Neural progenitor cell (in vitro differentiated cells): ENCODE measurements around the gene TSGA10. TPM values are rescaled to one million over a fixed set of nuclear protein-coding genes. Genes with fewer than 3 reads are reported as not detected.
"Not testable (repeated sequence)": the region's sequence is repeated elsewhere in the genome, so short reads cannot be mapped to it uniquely, and the experiment has no call there.

Experiments
- DNase-seq: peaks from one replicate; pipeline ENCODE4 v3.0.0-alpha.2; 2016; ENCODE audit warnings: low spot score
- H2AFZ ChIP-seq: fragments of 200-600 bp; sonication (generic); replicated peaks from 2 replicates; pipeline ENCODE4 v1.6.1; 2016; ENCODE audit warnings: antibody characterized with exemption
- H3F3A ChIP-seq: fragments of 200-600 bp; sonication (generic); 2 replicates; pipeline ENCODE4 v1.6.1; 2016; ENCODE audit warnings: antibody characterized with exemption, low read depth
- H3K27ac ChIP-seq: fragments of 200-600 bp; sonication (generic); 2 replicates; pipeline ENCODE4 v1.5.1; 2016; ENCODE audit warnings: mild to moderate bottlenecking
- H3K27me3 ChIP-seq: fragments of 200-600 bp; sonication (generic); 2 replicates; pipeline ENCODE4 v1.6.1; 2016; ENCODE audit warnings: mild to moderate bottlenecking, moderate library complexity
- H3K36me3 ChIP-seq: fragments of 200-600 bp; sonication (generic); 2 replicates; pipeline ENCODE4 v1.5.1; 2016
- H3K4me1 ChIP-seq: fragments of 200-600 bp; sonication (generic); 2 replicates; pipeline ENCODE4 v1.6.1; 2016; ENCODE audit warnings: mixed run types
- H3K4me2 ChIP-seq: fragments of 200-600 bp; sonication (generic); 2 replicates; pipeline ENCODE4 v1.6.1; 2016
- H3K4me3 ChIP-seq: fragments of 200-600 bp; sonication (generic); 2 replicates; pipeline ENCODE4 v1.5.1; 2016
- H3K79me2 ChIP-seq: fragments of 200-600 bp; sonication (generic); 2 replicates; pipeline ENCODE4 v1.6.1; 2016; ENCODE audit warnings: low read depth
- H3K9ac ChIP-seq: fragments of 200-600 bp; sonication (generic); 2 replicates; pipeline ENCODE4 v1.6.1; 2016
- H3K9me3 ChIP-seq: fragments of 200-600 bp; sonication (generic); 2 replicates; pipeline ENCODE4 v1.5.1; 2016; ENCODE audit warnings: low read depth
- H4K20me1 ChIP-seq: fragments of 200-600 bp; sonication (generic); 2 replicates; pipeline ENCODE4 v1.6.1; 2016; ENCODE audit warnings: low read depth
- H3K27ac Mint-ChIP-seq: 3 replicates; pipeline ENCODE4 v1.8.0; 2021; ENCODE audit warnings: mixed read lengths
- H3K27me3 Mint-ChIP-seq: 2 replicates; pipeline ENCODE4 v1.8.0; 2022; ENCODE audit warnings: low read depth, mild to moderate bottlenecking, inconsistent platforms, moderate library complexity, mixed read lengths; ENCODE audit not compliant: insufficient read depth
- H3K36me3 Mint-ChIP-seq: 3 replicates; pipeline ENCODE4 v1.8.0; 2021; ENCODE audit warnings: mixed read lengths
- H3K4me1 Mint-ChIP-seq: 3 replicates; pipeline ENCODE4 v1.8.0; 2021; ENCODE audit warnings: mixed read lengths
- H3K4me3 Mint-ChIP-seq: 3 replicates; pipeline ENCODE4 v1.8.0; 2021; ENCODE audit warnings: mild to moderate bottlenecking, moderate library complexity, mixed read lengths
- H3K9me3 Mint-ChIP-seq: 3 replicates; pipeline ENCODE4 v1.8.0; 2020; ENCODE audit warnings: mixed read lengths
- EZH2 ChIP-seq: fragments of 200-600 bp; sonication (generic); IDR thresholded peaks from 2 replicates; pipeline ENCODE4 v1.6.1; 2017; ENCODE audit warnings: antibody characterized with exemption, mild to moderate bottlenecking, moderate library complexity
- EZH2phosphoT487 ChIP-seq: fragments of 200-600 bp; sonication (generic); IDR thresholded peaks from 2 replicates; pipeline ENCODE4 v1.6.1; 2017; ENCODE audit warnings: antibody characterized with exemption
- total RNA-seq: library from RNA; depleted of rRNA; stranded (reverse); fragments of >200 nt; gene quantifications from 2 replicates; pipeline ENCODE4 v1.2.3, GENCODE V29; 2015; ENCODE audit warnings: low replicate concordance
- TF ChIP-seq, protein P1 (sequence below): fragments of 200-600 bp; sonication (generic); IDR thresholded peaks from 2 replicates; pipeline ENCODE4 v1.5.1; 2017; ENCODE audit warnings: antibody characterized with exemption, mild to moderate bottlenecking

The TSGA10 gene
- total RNA-seq, 1 donor from 2014 or later, result 5.8 TPM

- TF ChIP-seq, protein P1, sequence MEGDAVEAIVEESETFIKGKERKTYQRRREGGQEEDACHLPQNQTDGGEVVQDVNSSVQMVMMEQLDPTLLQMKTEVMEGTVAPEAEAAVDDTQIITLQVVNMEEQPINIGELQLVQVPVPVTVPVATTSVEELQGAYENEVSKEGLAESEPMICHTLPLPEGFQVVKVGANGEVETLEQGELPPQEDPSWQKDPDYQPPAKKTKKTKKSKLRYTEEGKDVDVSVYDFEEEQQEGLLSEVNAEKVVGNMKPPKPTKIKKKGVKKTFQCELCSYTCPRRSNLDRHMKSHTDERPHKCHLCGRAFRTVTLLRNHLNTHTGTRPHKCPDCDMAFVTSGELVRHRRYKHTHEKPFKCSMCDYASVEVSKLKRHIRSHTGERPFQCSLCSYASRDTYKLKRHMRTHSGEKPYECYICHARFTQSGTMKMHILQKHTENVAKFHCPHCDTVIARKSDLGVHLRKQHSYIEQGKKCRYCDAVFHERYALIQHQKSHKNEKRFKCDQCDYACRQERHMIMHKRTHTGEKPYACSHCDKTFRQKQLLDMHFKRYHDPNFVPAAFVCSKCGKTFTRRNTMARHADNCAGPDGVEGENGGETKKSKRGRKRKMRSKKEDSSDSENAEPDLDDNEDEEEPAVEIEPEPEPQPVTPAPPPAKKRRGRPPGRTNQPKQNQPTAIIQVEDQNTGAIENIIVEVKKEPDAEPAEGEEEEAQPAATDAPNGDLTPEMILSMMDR, result no peak
- TF ChIP-seq EZH2, result no peak
- no peak for TF ChIP-seq EZH2phosphoT487
These were observed 14.0 kb downstream of the TSGA10 start for GRCh38 chr2:99140860-99141109.

DNA sequence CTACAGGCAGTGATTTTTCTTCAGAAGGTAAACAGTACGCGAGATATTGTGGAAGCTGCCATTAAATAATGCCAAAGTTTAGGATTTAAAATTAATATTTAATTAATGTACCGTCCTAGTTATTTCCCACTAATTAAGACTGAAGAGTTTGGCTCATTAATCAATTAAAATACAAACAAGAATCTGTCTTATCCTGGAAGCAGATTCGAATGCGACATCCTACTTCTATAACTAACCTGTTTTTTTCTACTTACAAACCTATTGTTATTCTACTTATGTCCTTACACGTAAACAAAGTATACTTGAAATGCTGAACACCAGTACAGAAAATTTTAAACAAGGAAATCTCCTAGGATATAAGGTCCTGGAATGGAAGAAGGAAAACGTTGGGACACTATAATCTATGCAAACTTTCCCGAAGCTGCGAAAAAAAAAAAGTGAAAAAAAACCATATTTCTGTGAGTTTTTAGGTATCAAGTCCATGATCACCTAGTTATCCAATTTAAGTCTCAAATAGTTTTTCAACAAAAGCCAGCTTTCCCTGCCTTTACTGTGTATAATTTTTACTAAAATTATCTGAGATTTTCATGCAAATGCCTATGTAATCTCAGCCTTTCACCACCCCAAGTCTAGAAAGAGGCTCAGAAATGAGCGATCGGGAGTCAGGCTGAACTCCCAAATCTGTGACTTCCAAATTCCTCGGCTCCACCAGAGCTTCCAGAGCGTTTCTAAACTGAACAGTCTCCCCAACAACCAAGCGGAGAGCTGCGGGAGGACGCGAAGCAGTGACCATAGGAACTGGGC, 14.5 kb downstream of the TSGA10 start:
- peaks cover 30% of the 10 kb centered on the region for H3F3A ChIP-seq
- TF ChIP-seq, protein P1, result no peak
- TF ChIP-seq EZH2 (no peak), EZH2phosphoT487 (no peak)
- peak overlapping the region; percentile 15 for H3K9ac ChIP-seq
- no peak overlapping the region for H3K27ac ChIP-seq
- no peaks in the 10 kb centered on the region for H3K9me3 ChIP-seq
- peak overlapping the region; percentile 85 for H3K4me2 ChIP-seq
- no peaks in the 10 kb centered on the region for H4K20me1 ChIP-seq
- no peak for DNase-seq
- peak overlapping the region; percentile 79 for H3K4me3 ChIP-seq
- H3K27me3 ChIP-seq, result peaks cover 10% of the 10 kb centered on the region
- Mint-ChIP-seq H3K4me3 (peak overlapping the region; percentile 96), H3K9me3 (peaks cover 9% of the 10 kb centered on the region), H3K4me1 (peaks cover 7% of the 10 kb centered on the region), H3K27me3 (peaks cover 14% of the 10 kb centered on the region), H3K27ac (peak overlapping the region; percentile 63), H3K36me3 (peaks cover 2% of the 10 kb centered on the region)
- H3K36me3 ChIP-seq, result no peaks in the 10 kb centered on the region
- peaks cover 12% of the 10 kb centered on the region for H3K79me2 ChIP-seq
- peaks cover 12% of the 10 kb centered on the region for H3K4me1 ChIP-seq
- peak overlapping the region; percentile 93 for H2AFZ ChIP-seq

More at GRCh38 chr2:99140860-99141109, 14.0 kb downstream of the TSGA10 start:
- H3K9ac ChIP-seq, result no peak overlapping the region
- Mint-ChIP-seq H3K27me3 (peaks cover 14% of the 10 kb centered on the region), H3K36me3 (no peaks in the 10 kb centered on the region), H3K4me3 (peak overlapping the region; percentile 96), H3K27ac (no peak overlapping the region), H3K4me1 (peaks cover 7% of the 10 kb centered on the region), H3K9me3 (peaks cover 5% of the 10 kb centered on the region)
- H3K4me1 ChIP-seq, result peaks cover 12% of the 10 kb centered on the region
- no peaks in the 10 kb centered on the region for H3K36me3 ChIP-seq
- peak overlapping the region; percentile 85 for H3K4me2 ChIP-seq
- no peaks in the 10 kb centered on the region for H4K20me1 ChIP-seq
- H3F3A ChIP-seq, result peaks cover 30% of the 10 kb centered on the region
- H3K79me2 ChIP-seq, result peaks cover 12% of the 10 kb centered on the region
- no peaks in the 10 kb centered on the region for H3K9me3 ChIP-seq
- H3K27me3 ChIP-seq, result peaks cover 10% of the 10 kb centered on the region
- peak; percentile 79 for DNase-seq
- peak overlapping the region; percentile 79 for H3K4me3 ChIP-seq
- peak overlapping the region; percentile 93 for H2AFZ ChIP-seq
- H3K27ac ChIP-seq, result no peak overlapping the region

GRCh38 chr2:99139003-99139402, 15.7 kb downstream of the TSGA10 start:
- Histone ChIP-seq H2AFZ (no peak overlapping the region), H3K27me3 (peaks cover 10% of the 10 kb centered on the region), H4K20me1 (no peaks in the 10 kb centered on the region), H3K27ac (no peak overlapping the region), H3K9me3 (no peaks in the 10 kb centered on the region), H3K36me3 (no peaks in the 10 kb centered on the region), H3K4me3 (no peak overlapping the region), H3F3A (peaks cover 30% of the 10 kb centered on the region), H3K4me1 (peaks cover 12% of the 10 kb centered on the region), H3K4me2 (no peak overlapping the region), H3K9ac (no peak overlapping the region), H3K79me2 (peaks cover 12% of the 10 kb centered on the region)
- Mint-ChIP-seq H3K27ac (no peak overlapping the region), H3K9me3 (peaks cover 16% of the 10 kb centered on the region), H3K4me1 (peaks cover 7% of the 10 kb centered on the region), H3K36me3 (peaks cover 8% of the 10 kb centered on the region), H3K4me3 (no peak overlapping the region), H3K27me3 (peaks cover 16% of the 10 kb centered on the region)
- TF ChIP-seq EZH2 (no peak), EZH2phosphoT487 (no peak)
- TF ChIP-seq, protein P1, result no peak
- no peak for DNase-seq

DNA sequence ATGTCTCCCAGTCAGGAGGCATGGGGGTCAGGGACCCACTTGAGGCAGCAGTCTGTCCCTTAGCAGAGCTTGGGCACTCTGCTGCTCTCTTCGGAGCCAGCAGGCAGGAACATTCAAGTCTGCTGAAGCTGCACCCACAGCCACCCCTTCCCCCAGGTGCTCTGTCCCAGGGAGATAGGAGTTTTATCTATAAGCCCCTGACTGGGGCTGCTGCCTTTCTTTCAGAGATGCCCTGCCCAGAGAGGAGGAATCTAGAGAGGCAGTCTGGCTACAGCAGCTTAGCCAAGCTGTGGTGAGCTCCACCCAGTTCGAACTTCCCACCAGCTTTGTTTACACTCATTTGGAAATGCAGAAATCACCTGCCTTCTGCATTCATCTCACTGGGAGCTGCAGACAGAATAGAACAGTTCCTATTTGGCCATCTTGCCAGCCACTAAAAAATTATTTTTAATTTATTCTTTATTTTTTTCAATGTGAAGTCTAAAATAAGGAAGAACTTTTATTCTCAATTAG, 19.6 kb downstream of the TSGA10 start:
- not testable (repeated sequence) for H3K4me2 ChIP-seq, H3K27ac Mint-ChIP-seq, H3K36me3 ChIP-seq, H3K27me3 ChIP-seq, H3K4me3 ChIP-seq, H3K27me3 Mint-ChIP-seq, DNase-seq, H3K4me3 Mint-ChIP-seq, H3K4me1 Mint-ChIP-seq, H3K9ac ChIP-seq, H3K4me1 ChIP-seq, H4K20me1 ChIP-seq, H3K27ac ChIP-seq, H2AFZ ChIP-seq, H3F3A ChIP-seq
- Mint-ChIP-seq H3K36me3 (peaks cover 22% of the 10 kb centered on the region), H3K9me3 (peaks cover 51% of the 10 kb centered on the region)
- Histone ChIP-seq H3K9me3 (peaks cover 18% of the 10 kb centered on the region), H3K79me2 (peaks cover 12% of the 10 kb centered on the region)
